Activated CD8-positive, alpha-beta memory T cell treated with anti-CD3 and anti-CD28 coated beads, Interleukin-2, amount 10 ng/mL, durations not matched to agents 7 days and 5 days (primary cell): ENCODE results near the gene CERK. TPM values are rescaled to one million over a fixed set of nuclear protein-coding genes. Genes with fewer than 3 reads are reported as not detected.
A peak's percentile ranks its signal among the peaks of the same experiment; 100 is the strongest.

ENCODE experiments used
- ATAC-seq: fragments of 150-1000 bp; cut with Tn5 transposase; one replicate; pipeline ENCODE4 v1.10.0; 2021; ENCODE audit warnings: moderate library complexity
- CTCF ChIA-PET: fragments of 350-600 bp; sonication (Branson Sonifier 250); formaldehyde crosslinking; loops from one replicate; lab custom pipeline; 2021; ENCODE audit warnings: antibody characterized with exemption; lab: Charles Lee
- DNase-seq: peaks from one replicate; pipeline ENCODE4 v3.0.0-alpha.2; 2020
- H3K27ac Mint-ChIP-seq: one replicate; pipeline ENCODE4 v1.8.0; 2021; ENCODE audit warnings: mild to moderate bottlenecking, mixed read lengths
- H3K27me3 Mint-ChIP-seq: one replicate; pipeline ENCODE4 v1.8.0; 2021; ENCODE audit warnings: mixed read lengths
- H3K36me3 Mint-ChIP-seq: one replicate; pipeline ENCODE4 v1.8.0; 2021; ENCODE audit warnings: mild to moderate bottlenecking, mixed read lengths
- H3K4me1 Mint-ChIP-seq: one replicate; pipeline ENCODE4 v1.8.0; 2021; ENCODE audit warnings: mixed read lengths
- H3K4me3 Mint-ChIP-seq: one replicate; pipeline ENCODE4 v1.8.0; 2021; ENCODE audit warnings: mild to moderate bottlenecking, moderate library complexity, mixed read lengths
- H3K9me3 Mint-ChIP-seq: one replicate; pipeline ENCODE4 v1.8.0; 2022; ENCODE audit warnings: low read depth, mixed read lengths
- total RNA-seq, 2 experiments: library from RNA; stranded (reverse); gene quantifications; one replicate each; pipeline ENCODE4 v1.2.3, GENCODE V29; 2021

Gene CERK
- total RNA-seq, 2 experiments from 2014 or later = 53.3 to 59.7 TPM

- Mint-ChIP-seq H3K27ac (peak within 1 kb of the TSS; percentile 99), H3K4me3 (peak within 1 kb of the TSS; percentile 96), H3K36me3 (peaks cover 10% of the 10 kb centered on the region), H3K9me3 (no peaks in the 10 kb centered on the region), H3K27me3 (no peaks in the 10 kb centered on the region), H3K4me1 (peaks cover 52% of the 10 kb centered on the region)
- DNase-seq = peak; percentile 96
- CTCF ChIA-PET = interaction anchor here (0.7 to 6.1 kb wide), 10 partner anchors 11 to 756 kb away, joined by 3 to 52 read pairs (median 12); no protein-coding TSS in a partner anchor
- ATAC-seq = peak; percentile 95
Measured at GRCh38 chr22:46762238-46763050, 24.4 kb upstream of the CERK start, which contains the start of gene TBC1D22A. TBC1D22A (plus strand) TSS chr22:46762650; CDS start chr22:46762787, 137 bp downstream.

- DNase-seq (no peak), ATAC-seq (no peak)
- H3K27me3 Mint-ChIP-seq = no peaks in the 10 kb centered on the region
- CTCF ChIA-PET = interaction anchor here (0.7 to 6.1 kb wide), 11 partner anchors 12 to 755 kb away, joined by 3 to 52 read pairs (median 10); no protein-coding TSS in a partner anchor
- peaks cover 11% of the 10 kb centered on the region for H3K36me3 Mint-ChIP-seq
- peak overlapping the region; percentile 96 for H3K4me3 Mint-ChIP-seq
- peaks cover 2% of the 10 kb centered on the region for H3K9me3 Mint-ChIP-seq
- peaks cover 44% of the 10 kb centered on the region for H3K4me1 Mint-ChIP-seq
- H3K27ac Mint-ChIP-seq = peak overlapping the region; percentile 99
Measured at GRCh38 chr22:46761539-46762237, 23.6 kb upstream of the CERK start.

GRCh38 chr22:46761017-46761416 lies 23.0 kb upstream of the CERK start:
- H3K9me3 Mint-ChIP-seq = peaks cover 7% of the 10 kb centered on the region
- CTCF ChIA-PET = interaction anchor here (0.7 to 6.1 kb wide), 6 partner anchors 12 to 41 kb away, joined by 3 to 52 read pairs (median 12); no protein-coding TSS in a partner anchor
- H3K4me3 Mint-ChIP-seq = peak overlapping the region; percentile 96
- DNase-seq = no peak
- H3K27ac Mint-ChIP-seq = peak overlapping the region; percentile 81
- peaks cover 47% of the 10 kb centered on the region for H3K4me1 Mint-ChIP-seq
- peaks cover 15% of the 10 kb centered on the region for H3K36me3 Mint-ChIP-seq
- ATAC-seq = no peak
- no peaks in the 10 kb centered on the region for H3K27me3 Mint-ChIP-seq

GRCh38 chr22:46758867-46759290 lies 20.8 kb upstream of the CERK start:
- ATAC-seq (no peak), DNase-seq (peak; percentile 69)
- Mint-ChIP-seq H3K27ac (peak overlapping the region; percentile 36), H3K4me1 (peaks cover 39% of the 10 kb centered on the region), H3K4me3 (no peak overlapping the region), H3K9me3 (peaks cover 10% of the 10 kb centered on the region), H3K27me3 (no peaks in the 10 kb centered on the region), H3K36me3 (peaks cover 15% of the 10 kb centered on the region)
- CTCF ChIA-PET = interaction anchor here (0.8 to 5.6 kb wide), 24 partner anchors 9 to 195 kb away, joined by 3 to 63 read pairs (median 4); partner anchors contain the start of gene CERK

GRCh38 chr22:46758121-46758520 lies 20.1 kb upstream of the CERK start:
- Mint-ChIP-seq H3K9me3 (peaks cover 10% of the 10 kb centered on the region), H3K4me1 (peaks cover 31% of the 10 kb centered on the region), H3K27ac (no peak overlapping the region), H3K36me3 (peaks cover 15% of the 10 kb centered on the region), H3K4me3 (no peak overlapping the region), H3K27me3 (no peaks in the 10 kb centered on the region)
- DNase-seq (no peak), ATAC-seq (no peak)
- CTCF ChIA-PET = interaction anchor here (0.8 to 5.6 kb wide), 22 partner anchors 9 to 194 kb away, joined by 3 to 63 read pairs (median 5); no protein-coding TSS in a partner anchor

- Mint-ChIP-seq H3K9me3 (peaks cover 10% of the 10 kb centered on the region), H3K27me3 (no peaks in the 10 kb centered on the region), H3K4me3 (no peak overlapping the region), H3K36me3 (peaks cover 10% of the 10 kb centered on the region), H3K4me1 (peaks cover 28% of the 10 kb centered on the region), H3K27ac (no peak overlapping the region)
- no peak for DNase-seq
- CTCF ChIA-PET = interaction anchor here (0.6 to 4.4 kb wide), 5 partner anchors 8 to 149 kb away, joined by 3 to 63 read pairs (median 9); no protein-coding TSS in a partner anchor
- no peak for ATAC-seq
Measured at GRCh38 chr22:46757104-46757503, 19.1 kb upstream of the CERK start.

- H3K4me1 Mint-ChIP-seq = peaks cover 20% of the 10 kb centered on the region
Measured at GRCh38 chr22:46756097-46756496, 18.0 kb upstream of the CERK start.

GRCh38 chr22:46755525-46755924 lies 17.5 kb upstream of the CERK start:
- CTCF ChIA-PET = interaction anchor here (1.5 kb wide), 1 partner anchor 16 kb away, joined by 4 read pairs; no protein-coding TSS in a partner anchor
- Mint-ChIP-seq H3K9me3 (peaks cover 10% of the 10 kb centered on the region), H3K4me3 (no peak overlapping the region), H3K27ac (no peak overlapping the region), H3K4me1 (peaks cover 17% of the 10 kb centered on the region), H3K36me3 (peaks cover 8% of the 10 kb centered on the region), H3K27me3 (no peaks in the 10 kb centered on the region)
- no peak for ATAC-seq
- no peak for DNase-seq

More at GRCh38 chr22:46756097-46756496, 18.0 kb upstream of the CERK start:
- Mint-ChIP-seq H3K27me3 (no peaks in the 10 kb centered on the region), H3K36me3 (peaks cover 8% of the 10 kb centered on the region), H3K9me3 (peaks cover 10% of the 10 kb centered on the region), H3K4me3 (no peak overlapping the region), H3K27ac (no peak overlapping the region)
- no peak for DNase-seq
- ATAC-seq = no peak
- CTCF ChIA-PET = interaction anchor here (0.9 to 4.4 kb wide), 3 partner anchors 9 to 48 kb away, joined by 3 to 63 read pairs (median 4); no protein-coding TSS in a partner anchor

GRCh38 chr22:46754826-46755225 lies 16.8 kb upstream of the CERK start:
- H3K27ac Mint-ChIP-seq = no peak overlapping the region
- H3K36me3 Mint-ChIP-seq = peaks cover 8% of the 10 kb centered on the region
- peaks cover 10% of the 10 kb centered on the region for H3K9me3 Mint-ChIP-seq
- ATAC-seq (no peak), DNase-seq (no peak)
- CTCF ChIA-PET = interaction anchor here (1.3 kb wide), 1 partner anchor 48 kb away, joined by 3 read pairs; no protein-coding TSS in a partner anchor
- H3K4me3 Mint-ChIP-seq = no peak overlapping the region
- H3K27me3 Mint-ChIP-seq = no peaks in the 10 kb centered on the region
- peaks cover 22% of the 10 kb centered on the region for H3K4me1 Mint-ChIP-seq

- CTCF ChIA-PET = interaction anchor here (1.3 kb wide), 1 partner anchor 49 kb away, joined by 3 read pairs; no protein-coding TSS in a partner anchor
- H3K4me1 Mint-ChIP-seq = peaks cover 28% of the 10 kb centered on the region
- no peak overlapping the region for H3K4me3 Mint-ChIP-seq
- no peaks in the 10 kb centered on the region for H3K27me3 Mint-ChIP-seq
- peaks cover 8% of the 10 kb centered on the region for H3K36me3 Mint-ChIP-seq
- DNase-seq (no peak), ATAC-seq (no peak)
- H3K9me3 Mint-ChIP-seq = peaks cover 10% of the 10 kb centered on the region
- H3K27ac Mint-ChIP-seq = no peak overlapping the region
Measured at GRCh38 chr22:46754110-46754799, 16.2 kb upstream of the CERK start.

GRCh38 chr22:46753761-46754109 lies 15.7 kb upstream of the CERK start:
- H3K9me3 Mint-ChIP-seq = peaks cover 10% of the 10 kb centered on the region
- H3K36me3 Mint-ChIP-seq = peaks cover 7% of the 10 kb centered on the region
- DNase-seq (no peak), ATAC-seq (no peak)
- H3K27me3 Mint-ChIP-seq = no peaks in the 10 kb centered on the region
- H3K27ac Mint-ChIP-seq = no peak overlapping the region
- H3K4me3 Mint-ChIP-seq = no peak overlapping the region
- H3K4me1 Mint-ChIP-seq = peaks cover 30% of the 10 kb centered on the region
- CTCF ChIA-PET = interaction anchor here (0.8 to 1.3 kb wide), 2 partner anchors 47 to 49 kb away, joined by 3 read pairs; no protein-coding TSS in a partner anchor

GRCh38 chr22:46753360-46753759 lies 15.3 kb upstream of the CERK start:
- no peak overlapping the region for H3K27ac Mint-ChIP-seq
- H3K36me3 Mint-ChIP-seq = peaks cover 6% of the 10 kb centered on the region
- no peak overlapping the region for H3K4me3 Mint-ChIP-seq
- no peak for DNase-seq
- ATAC-seq = no peak
- CTCF ChIA-PET = interaction anchor here (0.8 to 1.3 kb wide), 2 partner anchors 48 to 50 kb away, joined by 3 read pairs; no protein-coding TSS in a partner anchor
- peaks cover 29% of the 10 kb centered on the region for H3K4me1 Mint-ChIP-seq
- H3K27me3 Mint-ChIP-seq = no peaks in the 10 kb centered on the region
- peaks cover 10% of the 10 kb centered on the region for H3K9me3 Mint-ChIP-seq
